AG10803 (cell line): Measurements from ENCODE around the gene NT5DC4.

Experiments
- DNase-seq: peaks from one replicate; pipeline ENCODE4 v3.0.0; 2010; ENCODE audit warnings: low read depth
- H3K4me3 ChIP-seq: 2 replicates; pipeline ENCODE4 v1.5.1; 2011; ENCODE audit warnings: mild to moderate bottlenecking, low read length, control low read depth
- TF ChIP-seq, protein P1 (sequence below): conservative IDR thresholded peaks from 2 replicates; pipeline ENCODE4 v1.5.1; 2011; ENCODE audit warnings: mild to moderate bottlenecking, low read length, control low read depth, inconsistent platforms

Gene NT5DC4

DNA sequence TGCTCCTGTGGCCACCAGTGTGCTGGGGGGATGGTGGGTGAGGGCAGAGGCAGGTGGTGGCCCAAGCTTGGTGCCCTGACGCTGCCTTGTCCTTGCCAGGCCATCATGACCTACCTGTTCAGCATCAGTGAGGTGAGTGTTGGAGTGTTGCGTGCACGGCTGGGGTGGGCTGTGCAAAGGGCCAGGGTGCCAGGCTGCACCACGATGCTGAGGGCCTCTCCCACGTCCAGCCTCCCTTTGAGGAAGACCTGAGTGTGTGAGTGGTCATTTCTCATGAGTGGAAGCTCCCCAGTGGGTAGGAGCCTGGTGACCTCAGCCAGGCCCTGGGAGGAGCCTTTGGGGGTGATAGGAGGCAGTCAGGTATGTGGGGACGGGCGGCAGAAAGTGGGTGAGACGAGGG lies 3.2 kb downstream of the NT5DC4 start:
- no peak for DNase-seq
- H3K4me3 ChIP-seq, result no peak overlapping the region
- TF ChIP-seq, protein P1, sequence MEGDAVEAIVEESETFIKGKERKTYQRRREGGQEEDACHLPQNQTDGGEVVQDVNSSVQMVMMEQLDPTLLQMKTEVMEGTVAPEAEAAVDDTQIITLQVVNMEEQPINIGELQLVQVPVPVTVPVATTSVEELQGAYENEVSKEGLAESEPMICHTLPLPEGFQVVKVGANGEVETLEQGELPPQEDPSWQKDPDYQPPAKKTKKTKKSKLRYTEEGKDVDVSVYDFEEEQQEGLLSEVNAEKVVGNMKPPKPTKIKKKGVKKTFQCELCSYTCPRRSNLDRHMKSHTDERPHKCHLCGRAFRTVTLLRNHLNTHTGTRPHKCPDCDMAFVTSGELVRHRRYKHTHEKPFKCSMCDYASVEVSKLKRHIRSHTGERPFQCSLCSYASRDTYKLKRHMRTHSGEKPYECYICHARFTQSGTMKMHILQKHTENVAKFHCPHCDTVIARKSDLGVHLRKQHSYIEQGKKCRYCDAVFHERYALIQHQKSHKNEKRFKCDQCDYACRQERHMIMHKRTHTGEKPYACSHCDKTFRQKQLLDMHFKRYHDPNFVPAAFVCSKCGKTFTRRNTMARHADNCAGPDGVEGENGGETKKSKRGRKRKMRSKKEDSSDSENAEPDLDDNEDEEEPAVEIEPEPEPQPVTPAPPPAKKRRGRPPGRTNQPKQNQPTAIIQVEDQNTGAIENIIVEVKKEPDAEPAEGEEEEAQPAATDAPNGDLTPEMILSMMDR, result no peak

GRCh38 chr2:112724591-112725525 lies 4.0 kb downstream of the NT5DC4 start:
- TF ChIP-seq, protein P1, result peak; percentile 12; the same call in 1 of the 2 replicates
- no peak for DNase-seq
- no peak overlapping the region for H3K4me3 ChIP-seq

DNA sequence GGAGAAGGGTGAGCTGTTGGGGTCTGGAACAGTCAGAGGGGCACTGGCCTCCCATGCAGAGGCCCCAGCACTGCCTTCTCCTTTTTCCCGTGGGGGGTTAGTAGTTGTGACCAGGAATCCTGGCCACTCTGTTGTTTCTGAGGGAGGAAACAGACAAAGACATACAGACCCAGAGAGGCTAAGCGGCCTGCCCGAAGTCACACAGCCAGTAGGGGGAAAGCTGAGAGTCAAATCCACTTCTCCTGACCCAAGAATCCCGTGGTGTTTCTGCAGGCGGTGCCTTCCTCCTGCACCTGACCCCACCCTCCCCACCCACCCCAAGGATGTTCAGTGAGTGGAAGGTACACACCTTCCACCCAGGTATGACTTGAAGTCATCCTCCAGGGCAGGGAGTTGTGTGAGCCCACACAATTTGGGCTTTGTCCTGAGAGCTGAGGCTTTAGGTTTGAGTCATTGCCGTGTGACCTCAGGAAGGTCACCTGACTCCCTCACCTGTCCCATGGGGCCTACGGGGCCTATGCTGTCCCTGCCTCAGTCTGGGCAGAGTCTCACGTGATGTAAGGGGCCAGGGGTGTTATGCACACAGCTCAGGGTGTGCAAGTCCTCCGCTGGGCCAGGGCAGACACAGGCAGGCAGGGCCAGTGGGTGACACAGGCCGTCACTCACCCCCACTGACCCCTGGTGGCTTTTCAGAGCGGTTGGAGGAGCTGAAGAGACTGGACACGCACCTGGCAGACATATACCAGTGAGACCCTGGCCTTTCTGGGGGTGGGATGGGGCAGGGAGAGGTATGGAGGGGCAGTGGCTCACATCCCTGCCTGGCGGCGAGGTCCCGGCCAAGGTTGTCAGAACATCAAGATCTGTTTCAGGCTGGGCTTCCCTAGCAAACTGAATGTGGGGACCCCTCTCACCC lies 5.0 kb downstream of the NT5DC4 start:
- H3K4me3 ChIP-seq, result no peak overlapping the region
- no peak for DNase-seq
- TF ChIP-seq, protein P1, result no peak

GRCh38 chr2:112726487-112727190 lies 5.8 kb downstream of the NT5DC4 start:
- DNase-seq, result peak; percentile 88

GRCh38 chr2:112727276-112728028 lies 6.6 kb downstream of the NT5DC4 start:
- TF ChIP-seq, protein P1, result no peak
- DNase-seq, result no peak
- no peak overlapping the region for H3K4me3 ChIP-seq

More at GRCh38 chr2:112726487-112727190, 5.8 kb downstream of the NT5DC4 start:
- TF ChIP-seq, protein P1, result peak; percentile 92
- H3K4me3 ChIP-seq, result no peak overlapping the region

- DNase-seq, result no peak
- H3K4me3 ChIP-seq, result no peak overlapping the region
- TF ChIP-seq, protein P1, result no peak
Measured at GRCh38 chr2:112728029-112728362, 7.2 kb downstream of the NT5DC4 start.
